Uterus (tissue), 2 donors: Measurements from ENCODE around the gene DIDO1.

Experiments used
- CTCF ChIP-seq, 4 experiments: fragments of 200-600 bp in 2 of 4; fragments of 450-650 bp in 2 of 4; sonication (generic) in 2 of 4; IDR thresholded peaks; one replicate each; pipeline ENCODE4 v1.5.1; 2016 to 2019; ENCODE audit warnings: antibody characterized with exemption in 4 of 4, mild to moderate bottlenecking in 2 of 4, moderate library complexity in 1 of 4
- POLR2A ChIP-seq, 2 donors: fragments of 450-650 bp; IDR thresholded peaks; one replicate each; pipeline ENCODE4 v1.6.1; 2016; ENCODE audit warnings: antibody characterized with exemption in 2 of 2, mild to moderate bottlenecking in 1 of 2, moderate library complexity in 1 of 2

- TF ChIP-seq POLR2A (IDR thresholded peaks at IDR 0.05) (no peak), CTCF (IDR thresholded peaks at IDR 0.05) (no peak)
Measured at GRCh38 chr20:62966212-62967148, 40.2 kb upstream of the DIDO1 start.
